Upper lobe of left lung (tissue), 6 donors: Measurements from ENCODE around the gene ABCG1. TPM values are rescaled to one million over a fixed set of nuclear protein-coding genes. Genes with fewer than 3 reads are reported as not detected.

Source experiments
- ATAC-seq, 2 donors: fragments of 200-7000 bp; cut with Tn5 transposase; one replicate each; pipeline ENCODE4 v1.9.1; 2022; ENCODE audit warnings: mild to moderate bottlenecking in 2 of 2, moderate library complexity in 2 of 2; ENCODE audit not compliant: low FRiP score in 2 of 2
- DNase-seq, 2 donors: peaks; one replicate each; pipeline ENCODE4 v3.0.0-alpha.2; 2019 to 2020
- H3K27ac ChIP-seq, 4 donors: fragments of 200-600 bp; sonication (generic); one replicate each; pipeline ENCODE4 v1.5.1; 2016 to 2019
- H3K27me3 ChIP-seq, 4 donors: fragments of 200-600 bp; sonication (generic); one replicate each; pipeline ENCODE4 v1.5.1; 2017 to 2019
- H3K36me3 ChIP-seq, 4 donors: fragments of 200-600 bp; sonication (generic); one replicate each; pipeline ENCODE4 v1.5.1; 2016 to 2019
- H3K4me1 ChIP-seq, 4 donors: fragments of 200-600 bp; sonication (generic); one replicate each; pipeline ENCODE4 v1.5.1; 2018 to 2019
- H3K4me3 ChIP-seq, 4 donors: fragments of 200-600 bp; sonication (generic); one replicate each; pipeline ENCODE4 v1.5.1; 2017 to 2019; ENCODE audit warnings: mild to moderate bottlenecking in 2 of 4, moderate library complexity in 1 of 4
- H3K9me3 ChIP-seq, 4 donors: fragments of 200-600 bp; sonication (generic); one replicate each; pipeline ENCODE4 v1.5.1; 2018 to 2019
- CTCF ChIP-seq, 6 experiments: fragments of 450-650 bp in 4 of 6; fragments of 200-600 bp in 2 of 6; sonication (generic) in 2 of 6; IDR thresholded peaks; one replicate each; pipeline ENCODE4 v1.5.1; 2016 to 2019; ENCODE audit warnings: antibody characterized with exemption in 6 of 6
- EP300 ChIP-seq, 4 donors: sonication (generic); formaldehyde crosslinking; IDR thresholded peaks; one replicate each; pipeline ENCODE4 v1.5.1; 2017; ENCODE audit warnings: antibody characterized with exemption in 4 of 4, control low read depth in 2 of 4
- POLR2A ChIP-seq, 4 donors: fragments of 450-650 bp; IDR thresholded peaks; one replicate each; pipeline ENCODE4 v1.5.1; 2016 to 2017; ENCODE audit warnings: antibody characterized with exemption in 4 of 4, mild to moderate bottlenecking in 2 of 4
- POLR2AphosphoS5 ChIP-seq, 2 donors: sonication (generic); formaldehyde crosslinking; IDR thresholded peaks; one replicate each; pipeline ENCODE4 v1.5.1; 2017; ENCODE audit warnings: antibody characterized with exemption in 2 of 2
- WGBS, 2 donors: methylation state at CpG; one replicate each; pipeline ENCODE4 v1.1.5; 2017 to 2018; 5-methylcytosine and 5-hydroxymethylcytosine counted together
- total RNA-seq, 6 donors: library from RNA; depleted of rRNA in 4 of 6; stranded (reverse); fragments of >200 nt in 4 of 6; gene quantifications; one replicate each; pipeline versions ENCODE4 v1.1.0 to v1.2.1, GENCODE V29; 2016 to 2021
- donor health status: DM: no; HTN: no; CAD: no; lungs with moderate emphysema.
- donor health status: DM: no; HTN: yes; CAD: no; lungs with severe emphysema.

The ABCG1 gene
- total RNA-seq, 6 donors from 2014 or later = 56.7 to 130 (median 79.8) TPM

GRCh38 chr21:42300045-42300583 lies 81.2 kb downstream of the ABCG1 start:
- no peaks in the 10 kb centered on the region for H3K27me3 ChIP-seq
- no peak overlapping the region for H3K4me3 ChIP-seq
- WGBS, 2 donors = 71 to 92% methylated on average over 2 to 7 of the region's 7 CpGs
- peaks cover 0 to 26% (median 8%) of the 10 kb centered on the region in 4 donors for H3K36me3 ChIP-seq
- peak overlapping the region in 2 of 4 donors; percentile 4 to 53 for H3K27ac ChIP-seq
- H3K4me1 ChIP-seq = peaks cover 7 to 22% (median 11%) of the 10 kb centered on the region in 4 donors
- peak in 1 of 2 donors; percentile 6 for ATAC-seq
- TF ChIP-seq POLR2A (IDR thresholded peaks at IDR 0.05) (no peak), POLR2AphosphoS5 (IDR thresholded peaks at IDR 0.05) (no peak), CTCF (IDR thresholded peaks at IDR 0.05) (no peak), EP300 (IDR thresholded peaks at IDR 0.05) (no peak)
- DNase-seq = no peak
- no peaks in the 10 kb centered on the region for H3K9me3 ChIP-seq

GRCh38 chr21:42300956-42301355 lies 82.0 kb downstream of the ABCG1 start:
- peaks cover 0 to 23% (median 4%) of the 10 kb centered on the region in 4 donors for H3K36me3 ChIP-seq
- H3K4me3 ChIP-seq = no peak overlapping the region
- H3K4me1 ChIP-seq = peaks cover 7 to 22% (median 11%) of the 10 kb centered on the region in 4 donors
- DNase-seq (no peak), ATAC-seq (no peak)
- H3K27ac ChIP-seq = peak overlapping the region; percentile 5 to 76 (median 60)
- TF ChIP-seq POLR2AphosphoS5 (IDR thresholded peaks at IDR 0.05) (no peak), POLR2A (IDR thresholded peaks at IDR 0.05) (no peak), EP300 (IDR thresholded peaks at IDR 0.05) (no peak), CTCF (IDR thresholded peaks at IDR 0.05) (no peak)
- no peaks in the 10 kb centered on the region for H3K9me3 ChIP-seq
- no peaks in the 10 kb centered on the region for H3K27me3 ChIP-seq
- WGBS, 2 donors = 87 to 92% methylated on average over 9 of the region's 9 CpGs

- 63 to 78% methylated on average over 10 to 18 of the region's 20 CpGs for WGBS, 2 donors
- H3K9me3 ChIP-seq = no peaks in the 10 kb centered on the region
- peaks cover 0 to 17% (median 0%) of the 10 kb centered on the region in 4 donors for H3K36me3 ChIP-seq
- H3K4me3 ChIP-seq = no peak overlapping the region
- TF ChIP-seq POLR2A (IDR thresholded peaks at IDR 0.05) = no peak
- TF ChIP-seq EP300 (IDR thresholded peaks at IDR 0.05) = peak in 3 of 4 donors; percentile 52 to 94 (median 94)
- TF ChIP-seq CTCF (IDR thresholded peaks at IDR 0.05) = no peak
- peak; percentile 64 to 85 for TF ChIP-seq POLR2AphosphoS5 (IDR thresholded peaks at IDR 0.05)
- H3K27ac ChIP-seq = peak overlapping the region; percentile 40 to 76 (median 64)
- DNase-seq = no peak
- peaks cover 7 to 22% (median 11%) of the 10 kb centered on the region in 4 donors for H3K4me1 ChIP-seq
- no peaks in the 10 kb centered on the region for H3K27me3 ChIP-seq
- ATAC-seq = peak in 1 of 2 donors; percentile 41
Measured at GRCh38 chr21:42301371-42302075, 82.6 kb downstream of the ABCG1 start.

- H3K4me3 ChIP-seq = no peak overlapping the region
- DNase-seq (no peak), ATAC-seq (peak in 1 of 2 donors; percentile 41)
- no peaks in the 10 kb centered on the region for H3K9me3 ChIP-seq
- WGBS, 2 donors = 64 to 68% methylated on average over 12 of the region's 12 CpGs
- H3K27me3 ChIP-seq = no peaks in the 10 kb centered on the region
- no peak for TF ChIP-seq CTCF (IDR thresholded peaks at IDR 0.05)
- TF ChIP-seq EP300 (IDR thresholded peaks at IDR 0.05) = no peak
- TF ChIP-seq POLR2AphosphoS5 (IDR thresholded peaks at IDR 0.05) = peak in 1 of 2 donors; percentile 10
- H3K4me1 ChIP-seq = peaks cover 7 to 22% (median 11%) of the 10 kb centered on the region in 4 donors
- H3K27ac ChIP-seq = peak overlapping the region; percentile 40 to 76 (median 60)
- H3K36me3 ChIP-seq = peaks cover 0 to 11% (median 0%) of the 10 kb centered on the region in 4 donors
Measured at GRCh38 chr21:42302076-42302650, 83.2 kb downstream of the ABCG1 start.
